A673 (cell line): ENCODE data around the gene ACOT7. TPM values are rescaled to one million over a fixed set of nuclear protein-coding genes. Genes with fewer than 3 reads are reported as not detected.
A peak's percentile ranks its signal among the peaks of the same experiment; 100 is the strongest.

Experiments used
- BruUV-seq: library from RNA; stranded (reverse); fragments of 400-500 nt; replicated peaks from 2 replicates; lab custom pipeline; 2021; lab: Mats Ljungman, UMichigan
- CTCF ChIA-PET: fragments of 300-600 bp; sonication (Branson Sonifier 250); formaldehyde crosslinking; loops from one replicate; lab custom pipeline; 2022; ENCODE audit warnings: antibody characterized with exemption; lab: Charles Lee
- POLR2A ChIA-PET: fragments of 300-600 bp; sonication (Branson Sonifier 250); formaldehyde crosslinking; loops from one replicate; lab custom pipeline; 2022; ENCODE audit warnings: antibody characterized with exemption; ENCODE audit not compliant: low non-redundant PET; lab: Charles Lee
- DNase-seq: peaks from one replicate; pipeline ENCODE4 v3.0.0-alpha.2; 2015; ENCODE audit warnings: low spot score
- H3K27ac ChIP-seq: fragments of 200-600 bp; sonication (generic); 2 replicates; pipeline ENCODE4 v1.5.1; 2016; ENCODE audit warnings: mixed run types, low read depth, mild to moderate bottlenecking, mixed read lengths, antibody characterized with exemption, low read length; ENCODE audit not compliant: poor library complexity, severe bottlenecking
- H3K27me3 ChIP-seq: fragments of 200-600 bp; sonication (generic); replicated peaks from 2 replicates; pipeline ENCODE4 v1.6.1; 2017; ENCODE audit warnings: mixed run types, low read depth, mild to moderate bottlenecking, mixed read lengths, antibody characterized with exemption, low read length; ENCODE audit not compliant: insufficient read depth, poor library complexity
- H3K36me3 ChIP-seq: fragments of 200-600 bp; sonication (generic); 2 replicates; pipeline ENCODE4 v1.6.1; 2016; ENCODE audit warnings: mixed run types, mild to moderate bottlenecking, mixed read lengths, antibody characterized with exemption, low read length; ENCODE audit not compliant: insufficient read depth, poor library complexity, severe bottlenecking
- H3K4me1 ChIP-seq: fragments of 200-600 bp; sonication (generic); 2 replicates; pipeline ENCODE4 v1.6.1; 2017; ENCODE audit warnings: mixed run types, mild to moderate bottlenecking, mixed read lengths, antibody characterized with exemption, low read length; ENCODE audit not compliant: insufficient read depth, poor library complexity, severe bottlenecking
- H3K4me3 ChIP-seq: fragments of 200-600 bp; sonication (generic); 2 replicates; pipeline ENCODE4 v1.5.1; 2016; ENCODE audit warnings: low read depth, mixed run types, mild to moderate bottlenecking, mixed read lengths, low read length; ENCODE audit not compliant: poor library complexity, severe bottlenecking
- H3K9me3 ChIP-seq: fragments of 200-600 bp; sonication (generic); 2 replicates; pipeline ENCODE4 v1.6.1; 2016; ENCODE audit warnings: mixed run types, low read depth, mild to moderate bottlenecking, mixed read lengths, antibody characterized with exemption, low read length; ENCODE audit not compliant: poor library complexity, severe bottlenecking
- CTCF ChIP-seq: fragments of 300-800, 200-600 bp; sonication (generic); conservative IDR thresholded peaks from 2 replicates; pipeline ENCODE4 v1.5.1; 2017; ENCODE audit warnings: low read depth, mild to moderate bottlenecking, antibody characterized with exemption, low read length, moderate library complexity, mixed read lengths
- EZH2 ChIP-seq: fragments of 200-600 bp; sonication (generic); IDR thresholded peaks from 2 replicates; pipeline ENCODE4 v1.6.1; 2017; ENCODE audit warnings: borderline replicate concordance, low read depth, mild to moderate bottlenecking, mixed read lengths, antibody characterized with exemption, low read length; ENCODE audit not compliant: poor library complexity, severe bottlenecking
- intact Hi-C: fragments of 100-400 bp; cut with micrococcal nuclease; formaldehyde crosslinking; loops from one replicate; pipeline ENCODE4 v1.10.0; 2022; ENCODE audit not compliant: unreplicated experiment
- total RNA-seq: library from RNA; stranded (reverse); gene quantifications from 2 replicates; pipeline ENCODE4 v1.2.3, GENCODE V29; 2021

ACOT7 gene
- total RNA-seq, 1 experiment from 2014 or later, result 132 TPM

GRCh38 chr1:6270401-6270800 lies 123.2 kb downstream of the ACOT7 start:
- no peak for TF ChIP-seq EZH2
- no peak for TF ChIP-seq CTCF
- intact Hi-C loops, result no loop called here
- ChIA-PET CTCF (no interaction called here), POLR2A (no interaction called here)
- Histone ChIP-seq H3K27ac (peak overlapping the region; percentile 51), H3K9me3 (no peaks in the 10 kb centered on the region), H3K36me3 (no peaks in the 10 kb centered on the region), H3K27me3 (no peaks in the 10 kb centered on the region), H3K4me1 (peaks cover 47% of the 10 kb centered on the region), H3K4me3 (no peak overlapping the region)
- no peak for DNase-seq
- no TSS peak for BruUV-seq

DNA sequence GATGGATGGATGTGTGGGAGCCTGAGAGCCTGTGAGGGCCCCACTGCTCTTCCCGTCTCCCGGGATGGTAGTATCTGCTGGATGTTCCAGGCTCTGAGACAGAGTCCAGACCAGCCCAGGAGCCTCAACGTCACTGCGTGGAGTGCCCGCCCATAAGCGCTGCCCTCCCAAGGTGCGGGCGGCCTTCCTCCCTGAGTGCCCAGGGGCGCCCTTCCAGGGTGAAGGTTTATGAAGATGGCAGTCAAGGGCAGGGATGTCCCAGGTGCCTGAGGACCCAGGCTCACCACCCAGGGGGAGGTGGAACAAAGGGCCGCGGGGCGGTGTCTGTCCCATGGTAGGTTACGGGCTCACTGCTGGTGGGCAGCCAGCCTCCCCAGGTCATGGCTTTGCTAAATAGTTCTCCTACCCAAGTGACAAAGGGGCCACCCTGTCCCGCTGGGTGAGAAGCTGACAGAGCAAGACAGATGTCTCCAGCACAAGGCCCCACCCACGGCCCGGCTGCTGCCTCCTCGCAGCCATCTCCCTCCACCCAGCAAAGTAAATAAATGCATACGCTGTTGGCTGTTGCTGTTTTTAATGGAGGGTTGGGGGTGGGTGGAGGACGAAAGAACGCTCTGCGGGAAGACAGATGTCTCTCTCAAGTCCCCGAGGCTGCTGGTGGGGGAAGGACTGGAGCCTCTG lies 123.7 kb downstream of the ACOT7 start:
- Histone ChIP-seq H3K4me1 (peaks cover 47% of the 10 kb centered on the region), H3K36me3 (no peaks in the 10 kb centered on the region), H3K27me3 (no peaks in the 10 kb centered on the region), H3K27ac (peak overlapping the region; percentile 51), H3K4me3 (no peak overlapping the region), H3K9me3 (no peaks in the 10 kb centered on the region)
- TF ChIP-seq CTCF (no peak), EZH2 (no peak)
- intact Hi-C loops, result no loop called here
- ChIA-PET CTCF (no interaction called here), POLR2A (no interaction called here)
- BruUV-seq, result no TSS peak
- no peak for DNase-seq

- intact Hi-C loops, result no loop called here
- DNase-seq, result no peak
- POLR2A ChIA-PET, result no interaction called here
- Histone ChIP-seq H3K9me3 (no peaks in the 10 kb centered on the region), H3K4me3 (no peak overlapping the region), H3K4me1 (peaks cover 47% of the 10 kb centered on the region), H3K36me3 (no peaks in the 10 kb centered on the region), H3K27me3 (no peaks in the 10 kb centered on the region), H3K27ac (no peak overlapping the region)
- BruUV-seq, result no TSS peak
- CTCF ChIA-PET, result no interaction called here
- TF ChIP-seq EZH2 (no peak), CTCF (no peak)
These were observed 124.3 kb downstream of the ACOT7 start for GRCh38 chr1:6269296-6269695.
